ENCODE data around the gene LRRC36. TPM values are rescaled to one million over a fixed set of nuclear protein-coding genes. Genes with fewer than 3 reads are reported as not detected.

LRRC36 gene
- total and polyA plus RNA-seq, 2 of the 8 experiments (the other 6 are each of a cell fraction or from before 2014, with no cell fraction given) = 0.15 TPM; not detected in 1

Small RNA genes lying within 50 kb of the gene (small RNA-seq; reads per million reads assigned to genes)
- gene RNU1-123P (ENCODE audit: insufficient read depth) = not detected

Other genes starting within 250 kb of the LRRC36 start
- gene PHAF1, start 216.9 kb upstream of the LRRC36 start, total RNA-seq (2021; fragmentation: NEBNext Ultra II Directional; extraction: Animal tissue kit (Norgen Biotek cat#: 25700)) = 18.6 TPM in 2 replicates
- gene PHAF1, start 216.9 kb upstream of the LRRC36 start, polyA plus RNA-seq (2011; rRNA removed) = 20.6 and 26.4 TPM in 2 replicates
- gene B3GNT9, start 175.8 kb upstream of the LRRC36 start, total RNA-seq (2021; fragmentation: NEBNext Ultra II Directional; extraction: Animal tissue kit (Norgen Biotek cat#: 25700)) = 3.5 and 4.7 TPM in 2 replicates
- gene B3GNT9, start 175.8 kb upstream of the LRRC36 start, polyA plus RNA-seq (2011; rRNA removed) = 9.0 and 10.2 TPM in 2 replicates
- 0.19 and 0.29 TPM in 2 replicates for gene TRADD, start 166.9 kb upstream of the LRRC36 start, total RNA-seq (2021; fragmentation: NEBNext Ultra II Directional; extraction: Animal tissue kit (Norgen Biotek cat#: 25700))
- gene TRADD, start 166.9 kb upstream of the LRRC36 start, polyA plus RNA-seq (2011; rRNA removed) = 0.50 and 0.60 TPM in 2 replicates
- gene FBXL8, start 166.9 kb upstream of the LRRC36 start, total RNA-seq (2021; fragmentation: NEBNext Ultra II Directional; extraction: Animal tissue kit (Norgen Biotek cat#: 25700)) = not detected in 2 replicates
- gene FBXL8, start 166.9 kb upstream of the LRRC36 start, polyA plus RNA-seq (2011; rRNA removed) = 0.11 and 0.67 TPM in 2 replicates
- gene HSF4, start 162.1 kb upstream of the LRRC36 start, total RNA-seq (2021; fragmentation: NEBNext Ultra II Directional; extraction: Animal tissue kit (Norgen Biotek cat#: 25700)) = not detected in 2 replicates
- 0.14 and 0.93 TPM in 2 replicates for gene HSF4, start 162.1 kb upstream of the LRRC36 start, polyA plus RNA-seq (2011; rRNA removed)
- 1.6 and 2.2 TPM in 2 replicates for gene NOL3, start 156.3 kb upstream of the LRRC36 start, total RNA-seq (2021; fragmentation: NEBNext Ultra II Directional; extraction: Animal tissue kit (Norgen Biotek cat#: 25700))
- 4.1 and 4.6 TPM in 2 replicates for gene NOL3, start 156.3 kb upstream of the LRRC36 start, polyA plus RNA-seq (2011; rRNA removed)
- 22.9 and 23.1 TPM in 2 replicates for gene MATCAP1, start 142.9 kb upstream of the LRRC36 start, total RNA-seq (2021; fragmentation: NEBNext Ultra II Directional; extraction: Animal tissue kit (Norgen Biotek cat#: 25700))
- 27.5 and 38.0 TPM in 2 replicates for gene MATCAP1, start 142.9 kb upstream of the LRRC36 start, polyA plus RNA-seq (2011; rRNA removed)
- gene EXOC3L1, start 136.7 kb upstream of the LRRC36 start, total RNA-seq (2021; fragmentation: NEBNext Ultra II Directional; extraction: Animal tissue kit (Norgen Biotek cat#: 25700)) = 1.3 and 1.7 TPM in 2 replicates
- 1.3 and 2.1 TPM in 2 replicates for gene EXOC3L1, start 136.7 kb upstream of the LRRC36 start, polyA plus RNA-seq (2011; rRNA removed)
- 78.0 and 79.9 TPM in 2 replicates for gene E2F4, start 134.7 kb upstream of the LRRC36 start, total RNA-seq (2021; fragmentation: NEBNext Ultra II Directional; extraction: Animal tissue kit (Norgen Biotek cat#: 25700))
- gene E2F4, start 134.7 kb upstream of the LRRC36 start, polyA plus RNA-seq (2011; rRNA removed) = 157 and 194 TPM in 2 replicates
- 9.2 and 9.6 TPM in 2 replicates for gene ELMO3, start 127.7 kb upstream of the LRRC36 start, total RNA-seq (2021; fragmentation: NEBNext Ultra II Directional; extraction: Animal tissue kit (Norgen Biotek cat#: 25700))
- 10.9 and 14.4 TPM in 2 replicates for gene ELMO3, start 127.7 kb upstream of the LRRC36 start, polyA plus RNA-seq (2011; rRNA removed)
- 37.7 and 37.9 TPM in 2 replicates for gene TMEM208, start 99.7 kb upstream of the LRRC36 start, total RNA-seq (2021; fragmentation: NEBNext Ultra II Directional; extraction: Animal tissue kit (Norgen Biotek cat#: 25700))
- 93.9 and 100.0 TPM in 2 replicates for gene TMEM208, start 99.7 kb upstream of the LRRC36 start, polyA plus RNA-seq (2011; rRNA removed)
- 55.4 and 60.7 TPM in 2 replicates for gene FHOD1, start 79.3 kb upstream of the LRRC36 start, total RNA-seq (2021; fragmentation: NEBNext Ultra II Directional; extraction: Animal tissue kit (Norgen Biotek cat#: 25700))
- 31.3 and 49.1 TPM in 2 replicates for gene FHOD1, start 79.3 kb upstream of the LRRC36 start, polyA plus RNA-seq (2011; rRNA removed)
- 7.9 and 8.5 TPM in 2 replicates for gene SLC9A5, start 77.8 kb upstream of the LRRC36 start, total RNA-seq (2021; fragmentation: NEBNext Ultra II Directional; extraction: Animal tissue kit (Norgen Biotek cat#: 25700))
- 8.6 and 11.6 TPM in 2 replicates for gene SLC9A5, start 77.8 kb upstream of the LRRC36 start, polyA plus RNA-seq (2011; rRNA removed)
- gene PLEKHG4, start 47.3 kb upstream of the LRRC36 start, total RNA-seq (2021; fragmentation: NEBNext Ultra II Directional; extraction: Animal tissue kit (Norgen Biotek cat#: 25700)) = 7.4 and 7.7 TPM in 2 replicates
- gene PLEKHG4, start 47.3 kb upstream of the LRRC36 start, polyA plus RNA-seq (2011; rRNA removed) = 11.1 and 19.8 TPM in 2 replicates
- 0.06 and 0.63 TPM in 2 replicates for gene KCTD19, start 74 bp upstream of the LRRC36 start, total RNA-seq (2021; fragmentation: NEBNext Ultra II Directional; extraction: Animal tissue kit (Norgen Biotek cat#: 25700))
- 0.24 and 0.47 TPM in 2 replicates for gene KCTD19, start 74 bp upstream of the LRRC36 start, polyA plus RNA-seq (2011; rRNA removed)
- 0.61 and 1.0 TPM in 2 replicates for gene TPPP3, start 66.7 kb downstream of the LRRC36 start, total RNA-seq (2021; fragmentation: NEBNext Ultra II Directional; extraction: Animal tissue kit (Norgen Biotek cat#: 25700))
- gene TPPP3, start 66.7 kb downstream of the LRRC36 start, polyA plus RNA-seq (2011; rRNA removed) = 0.77 and 1.3 TPM in 2 replicates
- 3.1 and 3.5 TPM in 2 replicates for gene ZDHHC1, start 89.7 kb downstream of the LRRC36 start, total RNA-seq (2021; fragmentation: NEBNext Ultra II Directional; extraction: Animal tissue kit (Norgen Biotek cat#: 25700))
- 4.9 and 7.5 TPM in 2 replicates for gene ZDHHC1, start 89.7 kb downstream of the LRRC36 start, polyA plus RNA-seq (2011; rRNA removed)
- gene HSD11B2, start 104.3 kb downstream of the LRRC36 start, total RNA-seq (2021; fragmentation: NEBNext Ultra II Directional; extraction: Animal tissue kit (Norgen Biotek cat#: 25700)) = 25.9 and 28.7 TPM in 2 replicates
- gene HSD11B2, start 104.3 kb downstream of the LRRC36 start, polyA plus RNA-seq (2011; rRNA removed) = 32.9 and 41.9 TPM in 2 replicates
- gene ATP6V0D1, start 154.3 kb downstream of the LRRC36 start, total RNA-seq (2021; fragmentation: NEBNext Ultra II Directional; extraction: Animal tissue kit (Norgen Biotek cat#: 25700)) = 47.3 and 54.1 TPM in 2 replicates
- 129 and 134 TPM in 2 replicates for gene ATP6V0D1, start 154.3 kb downstream of the LRRC36 start, polyA plus RNA-seq (2011; rRNA removed)
- gene AGRP, start 156.7 kb downstream of the LRRC36 start, total RNA-seq (2021; fragmentation: NEBNext Ultra II Directional; extraction: Animal tissue kit (Norgen Biotek cat#: 25700)) = not detected in 2 replicates
- not detected in 2 replicates for gene AGRP, start 156.7 kb downstream of the LRRC36 start, polyA plus RNA-seq (2011; rRNA removed)
- gene RIPOR1, start 202.0 kb downstream of the LRRC36 start, total RNA-seq (2021; fragmentation: NEBNext Ultra II Directional; extraction: Animal tissue kit (Norgen Biotek cat#: 25700)) = 8.0 and 10.1 TPM in 2 replicates
- gene RIPOR1, start 202.0 kb downstream of the LRRC36 start, polyA plus RNA-seq (2011; rRNA removed) = 2.7 and 4.4 TPM in 2 replicates
- 66.0 and 67.5 TPM in 2 replicates for gene CTCF, start 235.7 kb downstream of the LRRC36 start, total RNA-seq (2021; fragmentation: NEBNext Ultra II Directional; extraction: Animal tissue kit (Norgen Biotek cat#: 25700))
- 24.2 and 32.4 TPM in 2 replicates for gene CTCF, start 235.7 kb downstream of the LRRC36 start, polyA plus RNA-seq (2011; rRNA removed)